GM12872 (cell line): ENCODE measurements around the gene OPCML.

Source experiments
- TF ChIP-seq, protein P1 (sequence below): IDR thresholded peaks from 3 replicates; pipeline ENCODE4 v1.5.1; 2011; ENCODE audit warnings: low read depth, mild to moderate bottlenecking, low read length, moderate library complexity; ENCODE audit not compliant: insufficient read depth

OPCML gene

GRCh38 chr11:133515107-133515506, 17.2 kb downstream of the OPCML start:
- TF ChIP-seq, protein P1, sequence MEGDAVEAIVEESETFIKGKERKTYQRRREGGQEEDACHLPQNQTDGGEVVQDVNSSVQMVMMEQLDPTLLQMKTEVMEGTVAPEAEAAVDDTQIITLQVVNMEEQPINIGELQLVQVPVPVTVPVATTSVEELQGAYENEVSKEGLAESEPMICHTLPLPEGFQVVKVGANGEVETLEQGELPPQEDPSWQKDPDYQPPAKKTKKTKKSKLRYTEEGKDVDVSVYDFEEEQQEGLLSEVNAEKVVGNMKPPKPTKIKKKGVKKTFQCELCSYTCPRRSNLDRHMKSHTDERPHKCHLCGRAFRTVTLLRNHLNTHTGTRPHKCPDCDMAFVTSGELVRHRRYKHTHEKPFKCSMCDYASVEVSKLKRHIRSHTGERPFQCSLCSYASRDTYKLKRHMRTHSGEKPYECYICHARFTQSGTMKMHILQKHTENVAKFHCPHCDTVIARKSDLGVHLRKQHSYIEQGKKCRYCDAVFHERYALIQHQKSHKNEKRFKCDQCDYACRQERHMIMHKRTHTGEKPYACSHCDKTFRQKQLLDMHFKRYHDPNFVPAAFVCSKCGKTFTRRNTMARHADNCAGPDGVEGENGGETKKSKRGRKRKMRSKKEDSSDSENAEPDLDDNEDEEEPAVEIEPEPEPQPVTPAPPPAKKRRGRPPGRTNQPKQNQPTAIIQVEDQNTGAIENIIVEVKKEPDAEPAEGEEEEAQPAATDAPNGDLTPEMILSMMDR = no peak

DNA sequence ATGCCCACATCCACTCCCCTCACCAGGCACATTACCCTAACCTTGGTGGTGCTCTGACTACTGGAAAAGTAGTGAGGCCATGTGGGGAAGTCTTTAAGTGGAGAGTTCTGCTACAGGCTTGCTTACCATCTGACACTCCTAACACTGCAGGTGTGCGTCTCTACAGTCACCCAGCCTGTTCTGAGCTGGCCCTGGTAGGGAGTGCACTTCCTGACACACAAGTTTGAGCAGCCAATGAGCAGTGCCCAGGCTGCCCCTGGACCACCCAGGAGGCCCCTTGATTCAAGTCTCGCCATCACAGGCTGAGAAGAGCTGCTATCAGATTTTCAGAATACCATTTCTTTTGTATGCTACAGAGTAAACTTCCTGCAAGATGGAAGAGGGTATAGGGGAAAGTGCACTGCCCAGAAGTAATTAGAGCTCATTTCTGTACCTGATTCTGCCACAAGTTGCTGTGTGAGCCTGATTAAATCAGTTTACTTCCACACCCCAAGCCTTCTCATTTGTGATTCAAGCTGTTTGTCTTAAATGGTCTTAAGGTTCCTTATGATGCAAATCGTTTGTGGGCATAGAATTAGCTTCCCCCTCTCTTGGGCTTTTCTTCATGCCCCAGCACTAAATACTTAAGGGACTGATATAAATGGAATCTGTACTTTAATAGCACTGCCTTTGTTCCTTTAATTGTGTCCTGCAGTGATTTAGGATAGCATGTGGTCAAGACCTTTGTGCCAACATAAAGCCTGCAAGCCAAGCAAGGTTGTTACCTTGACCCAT, 22.2 kb downstream of the OPCML start:
- TF ChIP-seq, protein P1 = no peak

DNA sequence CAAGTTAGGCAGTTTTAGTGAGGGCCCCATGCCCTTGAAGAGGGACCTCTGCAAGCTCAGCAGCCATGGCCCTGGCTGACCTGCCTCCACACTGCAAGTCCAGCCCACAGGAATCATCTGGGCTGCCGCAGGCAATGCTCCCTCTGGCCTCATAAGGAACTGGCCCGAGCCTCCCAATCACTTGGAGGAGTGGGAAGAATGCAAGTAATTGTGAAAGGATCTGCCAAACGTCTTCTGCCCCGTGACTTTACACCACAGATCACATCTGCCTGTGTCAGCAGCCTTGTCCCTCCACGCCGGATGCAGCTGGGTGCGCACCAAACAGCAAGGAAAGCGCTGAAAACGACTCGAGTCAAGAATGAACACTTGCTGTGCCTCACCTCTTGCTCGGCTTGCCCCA, 23.8 kb downstream of the OPCML start:
- TF ChIP-seq, protein P1 = no peak

DNA sequence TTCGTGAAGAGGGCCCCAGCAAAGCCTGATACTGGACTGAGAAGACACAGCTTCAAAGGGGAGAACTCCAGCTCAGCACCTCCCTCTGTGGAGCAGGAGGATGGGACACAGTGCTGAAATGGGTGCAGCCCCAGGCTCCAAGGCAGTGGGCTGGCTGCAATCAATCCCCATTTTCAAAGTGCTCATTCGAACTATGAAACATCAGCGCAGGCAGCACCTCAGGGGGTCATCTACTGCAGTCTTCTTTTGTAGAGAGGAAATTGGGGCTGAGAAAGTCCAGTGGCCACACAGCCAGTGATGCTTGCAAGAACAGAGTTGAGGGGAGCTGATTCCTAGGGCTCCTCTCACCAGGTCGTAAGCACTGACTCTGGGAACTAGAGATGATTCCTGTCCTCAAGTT, 25.1 kb downstream of the OPCML start:
- TF ChIP-seq, protein P1 = no peak

GRCh38 chr11:133506551-133507094, 25.7 kb downstream of the OPCML start:
- TF ChIP-seq, protein P1 = no peak

GRCh38 chr11:133506023-133506422, 26.3 kb downstream of the OPCML start:
- TF ChIP-seq, protein P1 = no peak

GRCh38 chr11:133504906-133505305, 27.4 kb downstream of the OPCML start:
- TF ChIP-seq, protein P1 = no peak
